OCI-M2 (cell line): ENCODE measurements around the gene RIN3.

ENCODE experiments used
- DNase-seq: peaks from one replicate; lab custom pipeline; 2025; ENCODE audit not compliant: unreplicated experiment; lab: John Stamatoyannopoulos, UW

RIN3 gene

DNA sequence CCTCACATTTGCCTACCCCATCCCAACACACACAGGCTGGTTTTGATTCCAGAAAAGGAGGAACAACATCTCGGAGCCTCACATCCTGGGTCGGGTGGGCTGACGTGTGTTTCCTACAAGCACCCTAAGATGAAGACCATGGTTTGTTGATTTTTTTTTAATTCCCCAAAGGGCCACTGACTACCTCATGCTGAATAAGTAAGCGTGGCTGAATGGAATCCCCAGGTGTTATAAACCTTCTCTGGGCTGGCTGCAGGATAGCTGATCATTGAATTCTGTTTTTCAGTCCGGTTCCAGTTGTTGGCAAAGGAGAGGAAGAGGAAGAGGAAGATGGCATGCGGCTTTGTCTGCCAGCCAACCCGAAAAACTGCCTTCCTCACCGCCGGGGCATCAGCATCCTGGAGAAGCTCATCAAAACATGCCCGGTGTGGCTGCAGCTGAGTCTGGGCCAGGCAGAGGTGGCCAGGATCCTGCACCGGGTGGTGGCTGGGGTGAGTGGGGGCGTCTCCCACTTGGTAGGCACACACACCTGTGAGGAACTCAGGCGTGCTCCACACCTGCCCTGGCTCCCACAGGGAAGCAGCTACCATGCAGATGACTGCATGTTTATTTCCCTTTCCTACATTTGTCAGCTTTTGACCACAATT, 42.0 kb downstream of the RIN3 start:
- no peak for DNase-seq

DNA sequence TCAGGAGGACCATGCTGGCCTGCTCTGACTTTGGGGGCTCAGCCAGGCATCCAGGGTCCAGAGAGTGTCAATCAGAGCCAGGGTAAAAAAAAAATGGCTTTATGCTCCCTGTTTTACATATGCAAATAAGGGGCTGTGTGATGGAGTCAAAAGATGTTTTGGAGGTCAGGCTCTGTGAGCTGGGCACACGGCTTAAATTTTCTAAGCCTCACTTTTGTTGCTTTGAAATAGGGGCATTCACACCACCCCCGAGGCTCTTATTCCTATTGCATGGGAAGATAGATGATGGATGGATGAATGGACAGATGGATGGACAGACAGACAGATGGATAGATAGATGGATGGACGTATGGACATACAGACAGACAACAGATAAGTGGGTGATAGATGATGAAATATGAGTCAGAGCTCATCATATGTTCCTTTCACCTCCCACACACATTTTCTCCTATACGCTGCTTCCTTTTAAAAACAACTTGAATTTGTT, 42.7 kb downstream of the RIN3 start:
- no peak for DNase-seq

DNA sequence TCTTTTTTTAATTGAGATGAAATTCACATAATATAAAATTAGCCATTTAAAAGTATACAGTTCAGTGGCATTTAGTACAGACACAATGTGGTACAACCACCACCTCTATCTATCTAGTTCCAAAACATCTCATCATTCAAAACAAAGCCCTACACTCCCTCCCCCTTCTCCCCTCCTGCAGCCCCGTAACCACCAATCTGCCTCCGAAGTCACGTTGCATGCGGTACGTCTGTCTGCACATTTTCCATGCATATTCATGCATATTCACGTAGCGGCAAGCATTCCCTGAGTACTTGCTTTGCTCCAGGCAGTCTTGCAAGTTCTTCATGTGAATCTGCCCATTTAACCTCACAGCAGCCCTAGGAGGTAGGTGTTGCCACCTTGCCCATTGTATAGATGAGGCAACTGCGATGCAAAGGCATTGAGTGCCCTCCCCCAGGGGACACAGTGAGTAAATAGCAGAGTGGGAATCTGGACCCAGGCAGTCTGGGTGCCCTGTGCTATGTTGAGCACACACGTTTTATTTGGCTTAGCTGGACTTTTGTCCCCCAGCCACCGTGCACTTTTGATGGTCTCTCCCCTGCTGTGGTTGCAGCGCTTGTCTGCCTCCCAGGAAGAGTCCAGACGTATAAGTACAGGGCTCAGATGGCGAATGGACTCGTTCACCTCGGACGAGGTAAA, 43.4 kb downstream of the RIN3 start:
- DNase-seq, result no peak

DNA sequence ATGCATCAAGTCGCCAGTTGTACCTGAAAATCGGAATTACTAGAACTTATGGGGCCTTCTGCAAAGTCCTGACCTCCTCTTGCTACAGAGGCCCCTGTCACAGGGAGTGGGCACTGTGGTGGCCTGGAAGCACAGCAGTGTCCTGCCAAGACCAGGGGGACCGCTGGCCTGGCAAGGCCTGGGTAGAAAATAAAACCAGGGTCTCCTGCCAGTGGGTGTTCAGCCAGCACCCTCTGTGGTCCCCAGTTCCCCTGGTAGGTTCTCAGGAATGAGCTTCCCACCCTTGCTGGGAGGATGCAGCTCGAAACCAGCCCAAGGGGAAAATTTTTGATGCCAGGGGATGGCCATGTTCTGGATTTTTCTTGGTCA, 43.9 kb downstream of the RIN3 start:
- DNase-seq, result no peak

DNA sequence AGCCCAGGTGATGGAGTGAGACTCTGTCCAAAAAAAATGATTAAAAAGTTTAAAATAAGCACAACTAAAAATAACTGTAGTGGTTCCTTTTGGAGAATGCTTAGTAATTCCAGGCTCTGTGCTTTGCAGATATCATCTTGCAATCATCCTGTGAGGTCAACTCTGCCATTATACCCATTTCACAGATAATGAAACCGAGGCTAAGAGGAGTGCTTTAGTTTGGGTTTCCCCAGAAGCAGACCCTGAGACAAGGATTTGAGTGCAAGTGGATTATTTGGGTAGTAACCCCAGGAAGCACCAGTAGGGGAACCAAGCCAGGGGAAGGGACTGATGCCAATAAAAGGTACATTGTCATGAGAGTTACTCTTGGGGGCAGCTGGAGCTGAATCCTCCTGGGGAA, 44.7 kb downstream of the RIN3 start:
- no peak for DNase-seq

DNA sequence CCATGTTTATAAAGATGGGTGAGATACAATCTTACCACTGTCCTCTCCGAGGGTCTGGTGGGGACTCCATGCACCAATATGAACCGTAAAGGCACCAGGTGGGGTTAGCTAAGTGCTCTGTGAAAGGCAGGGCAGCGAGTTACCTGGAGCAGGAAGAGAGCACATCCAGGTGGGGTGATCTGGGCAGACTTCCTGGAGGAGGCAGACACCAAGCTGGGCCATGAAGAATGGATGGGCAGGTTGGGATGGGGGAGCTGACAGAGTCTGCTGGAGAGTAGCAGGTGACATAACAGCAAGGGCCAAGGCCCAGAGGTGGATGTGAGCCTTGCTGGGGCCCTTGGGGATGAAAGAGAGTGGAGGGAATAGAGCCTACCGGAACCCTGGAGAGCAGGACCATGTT, 45.9 kb downstream of the RIN3 start:
- DNase-seq, result no peak

DNA sequence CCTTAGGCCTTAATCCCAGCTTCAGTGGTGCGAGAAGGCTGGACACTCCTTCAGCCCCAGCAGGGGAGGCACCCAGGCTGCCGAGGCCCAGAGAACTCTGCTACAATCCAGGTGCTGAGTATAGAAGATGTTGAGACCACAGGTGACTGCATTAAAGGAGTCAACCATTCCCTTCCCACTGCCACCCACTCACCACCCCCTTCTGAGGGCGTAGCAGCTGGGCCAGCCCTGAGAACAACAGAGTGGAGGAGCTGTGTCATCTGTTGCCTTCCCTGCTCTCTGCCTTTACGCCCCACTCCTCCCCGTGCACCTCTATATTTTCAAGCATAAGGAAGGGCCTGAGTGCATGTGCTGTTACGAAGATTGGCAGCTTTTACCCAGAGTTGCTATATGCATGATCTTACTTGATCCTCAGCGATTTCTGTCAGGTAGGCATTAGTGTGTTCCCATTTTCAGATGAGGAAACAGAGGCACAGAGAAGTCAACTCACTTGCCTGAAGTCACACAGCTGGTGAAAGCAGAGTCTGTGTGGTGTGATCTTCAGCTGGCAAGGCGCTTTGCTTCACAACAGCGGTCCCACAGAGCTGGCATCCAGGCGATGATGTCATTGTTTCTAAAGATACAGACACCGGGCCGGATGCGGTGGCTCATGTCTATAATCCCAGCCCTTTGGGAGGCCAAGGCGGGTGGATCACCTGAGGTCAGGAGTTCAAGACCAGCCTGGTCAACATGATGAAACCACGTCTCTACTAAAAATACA, 46.7 kb downstream of the RIN3 start:
- no peak for DNase-seq

DNA sequence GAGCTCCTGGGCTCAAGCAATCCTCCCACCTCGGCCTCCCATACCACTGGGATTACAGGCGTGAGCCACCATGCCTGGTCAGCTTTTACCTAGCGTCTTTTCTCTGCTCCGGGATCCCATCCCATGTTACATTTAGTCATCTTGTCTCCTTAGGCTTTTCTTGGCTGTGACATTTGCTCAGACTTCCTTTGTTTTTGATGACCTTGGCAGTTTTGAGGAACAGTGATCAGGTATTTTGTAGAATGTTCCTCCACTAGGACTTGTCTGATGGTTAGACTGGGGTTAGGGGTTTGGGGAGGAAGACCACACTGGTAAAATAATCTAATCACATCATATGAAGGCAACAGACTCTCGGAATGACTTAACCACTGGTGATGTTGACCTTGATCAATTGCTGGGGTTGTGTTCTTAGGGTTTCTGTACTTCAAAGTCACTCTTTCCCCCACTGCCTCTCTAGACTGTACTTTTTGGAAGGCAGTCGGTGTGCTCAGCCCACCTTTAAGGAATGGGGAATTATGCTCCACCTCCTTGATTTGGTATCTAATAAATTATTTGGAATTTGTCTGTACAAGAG, 48.4 kb downstream of the RIN3 start:
- no peak for DNase-seq

DNA sequence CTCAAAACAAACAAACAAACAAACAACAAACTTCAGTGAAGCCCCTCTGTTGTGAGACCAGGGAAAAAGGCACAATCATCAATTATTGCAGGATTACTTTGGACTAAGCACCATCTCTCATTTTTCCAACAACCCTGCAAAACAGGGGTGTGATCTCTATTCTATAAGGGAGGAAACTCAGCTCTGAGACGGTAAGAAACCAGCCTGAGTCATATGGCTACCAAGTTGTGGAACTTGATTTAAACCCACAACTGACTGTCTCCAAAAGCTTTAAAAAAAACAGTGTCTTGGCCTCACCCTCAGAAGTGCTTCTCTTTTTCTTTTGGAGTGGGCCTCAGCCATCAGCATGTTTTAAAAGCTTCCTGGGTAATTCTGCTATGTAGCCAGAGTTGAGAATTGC, 49.8 kb downstream of the RIN3 start:
- no peak for DNase-seq

DNA sequence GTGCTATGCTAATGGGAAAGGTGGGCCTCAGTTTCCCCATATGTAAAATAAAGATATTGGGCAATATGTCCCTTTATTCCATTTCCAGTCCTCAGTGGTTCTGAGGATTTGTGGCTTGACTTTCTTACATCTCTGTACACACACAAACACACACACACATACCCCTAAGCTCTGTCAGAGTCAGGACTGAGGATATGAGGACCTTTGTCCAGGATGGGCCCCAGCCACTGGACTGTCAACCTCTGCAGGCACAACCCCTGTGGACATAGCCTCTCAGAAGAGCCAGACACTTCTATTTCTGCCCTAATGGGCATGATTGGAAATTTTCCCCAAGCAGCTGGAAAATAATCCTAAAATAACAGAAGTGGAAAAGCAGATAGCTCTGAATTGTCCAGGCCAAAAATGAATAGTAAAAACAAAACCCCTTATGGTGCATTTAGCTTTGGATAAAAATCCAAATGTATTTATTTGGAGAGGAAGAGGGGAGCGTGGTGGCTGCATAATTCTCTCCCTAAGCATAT, 50.2 kb downstream of the RIN3 start:
- DNase-seq, result no peak

DNA sequence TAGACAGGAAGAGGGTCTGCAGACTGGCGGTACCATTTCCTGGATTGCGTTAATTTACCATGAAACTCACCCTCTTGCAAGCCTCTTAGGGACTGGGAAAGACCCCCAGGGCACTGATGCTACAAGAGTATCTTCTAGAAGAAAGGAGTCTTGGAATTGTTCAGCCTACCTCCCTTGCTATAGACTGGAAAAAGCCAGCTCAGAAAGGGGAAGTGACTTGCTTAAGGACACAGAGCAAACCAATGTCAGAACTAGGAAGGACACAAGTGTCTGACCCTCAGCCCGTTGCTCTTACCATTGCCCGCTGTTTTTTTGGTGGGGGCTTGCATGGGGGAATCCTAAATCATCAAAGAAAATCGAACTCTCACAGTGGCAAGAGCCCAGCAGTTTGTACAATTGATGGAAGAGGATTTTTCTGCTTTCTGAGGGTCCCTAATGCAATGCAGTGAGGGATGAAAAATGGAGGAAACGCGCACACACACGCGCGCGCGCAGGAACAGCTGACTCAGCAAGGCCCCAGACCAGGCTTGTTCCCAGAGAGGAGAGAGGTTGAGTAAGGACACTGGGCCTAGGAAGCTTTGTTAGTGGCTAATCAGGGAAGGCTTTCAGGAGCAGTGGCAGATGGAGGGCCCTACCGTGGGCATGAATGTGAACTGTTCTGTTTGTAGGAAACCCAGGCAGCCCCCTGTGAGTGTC, 50.9 kb downstream of the RIN3 start:
- DNase-seq, result no peak

DNA sequence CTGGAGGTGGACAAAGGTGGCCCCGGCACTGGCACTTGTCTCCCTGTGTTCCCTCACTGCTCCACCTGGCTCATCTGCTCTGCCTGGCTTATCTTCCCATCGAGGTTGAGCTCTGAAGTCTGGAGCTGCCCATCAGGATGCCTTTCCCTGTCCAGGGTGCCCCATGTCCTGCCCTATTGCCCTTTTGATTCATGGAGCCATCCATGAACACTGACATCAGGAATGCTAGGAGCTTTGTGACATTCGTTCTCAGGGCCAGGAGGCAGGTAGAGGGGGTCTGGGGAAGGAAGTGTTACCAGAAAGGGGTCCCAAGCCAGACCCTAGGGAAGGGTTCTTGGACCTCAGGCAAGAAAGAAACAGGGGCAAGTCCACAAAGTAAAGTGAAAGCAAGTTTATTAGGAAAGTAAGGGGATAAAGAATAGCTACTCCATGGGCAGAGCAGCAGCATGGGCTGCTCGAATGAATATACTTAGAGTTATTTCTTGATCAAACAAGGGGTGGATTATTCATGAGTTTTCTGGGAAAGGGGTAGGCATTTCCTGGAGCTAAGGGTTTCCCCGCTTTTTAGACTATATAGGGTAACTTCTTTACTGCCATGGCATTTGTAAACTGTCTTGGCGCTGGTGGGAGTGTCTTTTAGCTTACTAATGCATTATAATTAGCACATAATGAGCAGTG, 51.6 kb downstream of the RIN3 start:
- DNase-seq, result no peak

DNA sequence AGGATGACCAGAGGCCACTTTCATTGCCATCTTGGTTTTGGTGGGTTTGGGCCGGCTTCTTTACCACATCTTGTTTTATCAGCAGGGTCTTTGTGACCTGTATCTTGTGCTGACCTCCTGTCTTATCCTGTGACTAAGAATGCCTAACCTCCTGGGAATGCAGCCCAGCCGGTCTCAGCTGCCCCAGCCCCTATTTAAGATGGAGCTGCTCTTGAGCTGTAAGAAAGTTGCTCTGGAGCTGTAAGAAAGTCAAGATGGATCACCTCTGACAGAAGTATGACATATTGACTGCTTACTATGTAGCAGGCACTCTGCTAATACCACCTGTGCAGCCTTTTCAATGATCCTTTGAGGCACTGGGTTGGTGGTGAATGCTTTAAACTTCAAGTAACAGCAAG, 52.1 kb downstream of the RIN3 start:
- DNase-seq, result no peak

DNA sequence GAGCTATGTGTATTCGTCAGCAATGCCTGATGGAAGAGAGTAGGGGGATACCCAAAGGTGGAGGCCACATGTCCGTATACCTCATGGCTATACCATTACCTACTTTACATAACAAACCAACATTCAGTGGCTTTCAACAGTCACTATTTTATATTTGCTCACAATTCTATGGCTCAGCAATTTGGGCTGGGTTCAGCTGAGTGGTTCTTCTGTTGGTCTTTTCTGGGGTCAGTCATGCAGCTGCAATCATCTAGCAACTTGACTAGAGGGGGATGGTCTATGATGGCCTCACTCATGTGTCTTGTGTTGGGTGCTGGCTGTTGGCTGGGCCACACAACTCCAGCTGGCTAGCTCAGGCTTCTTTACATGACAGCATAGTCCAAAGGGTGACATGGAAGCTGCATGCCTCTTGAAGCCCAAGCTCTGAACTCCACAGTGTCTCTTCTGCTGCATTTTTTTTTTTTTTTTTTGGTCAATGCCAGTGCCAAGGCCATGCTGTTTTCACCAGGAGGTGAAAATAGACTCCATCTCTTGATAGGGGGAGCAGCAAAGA, 53.7 kb downstream of the RIN3 start:
- no peak for DNase-seq

DNA sequence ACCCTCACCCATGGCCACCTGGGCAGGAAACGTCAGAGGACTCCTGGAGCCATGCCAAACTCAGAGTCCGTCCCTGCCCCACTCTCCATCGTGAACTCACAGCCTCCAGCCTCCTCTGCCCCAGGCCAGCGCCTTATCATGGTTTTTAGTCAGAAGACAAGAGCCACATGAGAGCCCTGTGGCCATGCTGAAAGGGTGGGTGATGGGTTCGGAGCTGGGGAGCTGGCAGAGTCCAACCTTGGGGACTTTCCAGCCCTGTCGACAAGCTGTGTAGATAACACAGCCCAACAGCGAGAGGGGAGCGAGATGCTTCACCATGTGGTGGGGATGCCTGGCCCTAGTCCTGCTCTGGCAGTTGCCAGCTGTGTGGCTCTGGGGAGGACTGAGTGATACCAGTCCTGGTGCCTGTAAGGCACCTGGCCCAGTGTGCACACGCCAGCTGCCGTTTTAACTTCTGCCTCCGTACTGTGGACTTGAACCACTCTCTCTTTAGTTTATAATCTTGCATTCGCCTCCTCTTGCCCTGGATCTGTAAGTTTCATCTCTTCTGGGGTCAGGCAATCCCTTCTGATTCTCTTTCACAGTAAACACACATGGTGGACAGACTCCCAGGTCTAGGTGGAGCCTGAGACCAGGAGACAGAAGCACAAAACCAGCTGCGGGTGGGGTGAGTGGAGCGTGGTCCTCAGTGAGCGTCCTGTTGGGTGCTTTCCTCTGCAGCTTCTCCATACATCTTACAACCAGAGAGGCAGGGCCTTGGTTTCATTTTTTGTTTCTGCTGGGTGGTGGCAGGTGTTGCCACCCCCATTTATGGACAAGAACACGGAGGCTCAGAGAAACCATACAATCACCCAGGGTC, 55.3 kb downstream of the RIN3 start:
- DNase-seq, result no peak

DNA sequence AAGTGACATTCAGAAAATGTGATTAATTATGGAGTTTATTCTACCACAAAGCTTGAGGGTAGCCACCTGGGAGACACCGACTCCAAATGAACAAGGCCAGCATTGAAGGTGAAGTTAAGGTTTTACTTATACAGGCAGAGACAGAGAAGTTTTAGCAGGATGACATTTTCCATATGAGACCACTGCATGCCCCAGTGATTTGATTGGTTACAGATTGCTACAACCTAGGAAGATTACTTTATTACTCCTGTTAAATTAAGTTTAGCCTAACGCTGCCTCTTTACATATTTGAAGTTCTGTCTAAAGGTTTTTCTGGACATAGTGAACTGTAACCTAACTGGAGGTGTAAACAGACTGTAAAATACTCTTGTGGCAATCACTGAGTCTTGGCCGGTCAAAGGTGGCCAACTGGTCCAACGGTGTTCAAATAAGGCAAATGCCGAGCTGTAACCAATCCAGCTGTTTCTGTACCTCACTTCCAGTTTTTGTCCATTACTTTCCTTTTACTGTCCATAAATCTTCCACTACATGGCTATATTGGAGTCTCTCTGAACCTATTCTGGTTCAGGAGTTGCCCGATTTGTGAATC, 57.2 kb downstream of the RIN3 start:
- no peak for DNase-seq

DNA sequence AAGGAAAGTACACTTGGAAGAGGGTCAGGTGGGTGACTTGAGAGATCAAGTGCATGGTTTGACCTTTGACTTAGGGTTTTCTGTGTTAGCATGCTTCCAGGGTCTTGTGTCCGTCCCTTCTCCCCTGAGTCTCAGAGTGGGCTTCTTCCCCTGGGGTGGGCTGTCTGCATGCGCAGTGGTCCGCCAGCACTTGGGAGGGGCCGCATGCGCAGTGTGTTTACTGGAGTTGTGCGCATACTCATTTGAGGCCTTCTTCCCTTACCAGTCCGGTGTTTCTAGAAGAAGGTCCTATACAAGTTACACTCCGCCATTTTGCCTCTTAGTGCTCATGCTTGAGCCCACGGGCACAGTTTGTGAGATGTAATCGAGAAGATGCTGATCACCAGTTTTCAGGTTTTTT, 58.5 kb downstream of the RIN3 start:
- DNase-seq, result no peak

DNA sequence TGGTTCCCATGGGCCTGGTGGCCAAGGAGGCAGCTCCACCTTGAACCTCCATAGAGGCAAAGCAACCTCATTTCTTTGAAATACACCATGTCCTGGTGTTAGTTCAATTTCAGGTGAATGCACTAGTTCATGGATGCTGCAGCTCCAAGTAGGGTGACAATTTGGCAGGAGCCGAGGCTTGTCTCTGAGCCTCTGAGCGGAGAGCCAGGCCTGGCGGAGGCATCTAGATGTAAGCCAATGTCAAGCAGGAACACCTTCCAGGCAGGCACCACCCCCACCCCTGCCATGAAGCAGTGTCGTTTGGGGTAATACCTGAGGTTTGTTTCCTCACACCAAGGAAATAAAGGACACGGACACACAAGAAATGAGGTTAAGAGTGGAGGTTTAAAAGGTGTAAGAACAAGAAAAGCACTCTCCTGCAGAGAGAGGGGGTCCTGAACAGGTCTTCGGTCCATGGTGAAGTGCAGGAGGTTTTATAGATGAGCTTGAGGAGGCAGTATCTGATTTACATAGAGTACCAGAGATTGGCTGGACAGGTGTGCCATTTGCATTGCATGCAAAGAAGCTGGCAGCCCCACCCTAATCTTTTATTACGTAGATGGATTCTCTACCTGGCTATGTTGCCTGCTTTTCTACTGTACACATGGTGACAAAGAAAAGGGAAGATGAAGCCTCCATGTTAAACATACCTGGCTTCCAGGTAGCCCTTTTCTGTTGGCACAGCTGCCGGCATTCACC, 60.3 kb downstream of the RIN3 start:
- DNase-seq, result no peak
